Thyroid gland (tissue), 4 donors: ENCODE data around the gene SH3GLB1. TPM values are rescaled to one million over a fixed set of nuclear protein-coding genes. Genes with fewer than 3 reads are reported as not detected.

Experiments used
- DNase-seq, 2 donors: peaks; one replicate each; pipeline ENCODE4 v3.0.0-alpha.2; 2019
- H3K27ac ChIP-seq, 3 donors: fragments of 200-600 bp; sonication (generic); 1 replicate in 2 of 3; 2 replicates in 1 of 3; pipeline ENCODE4 v1.5.1; 2016 to 2019; ENCODE audit warnings: mild to moderate bottlenecking in 1 of 3, moderate library complexity in 1 of 3
- H3K27me3 ChIP-seq: fragments of 200-600 bp; sonication (generic); one replicate; pipeline ENCODE4 v1.5.1; 2019
- H3K36me3 ChIP-seq, 2 donors: fragments of 200-600 bp; sonication (generic); one replicate each; pipeline ENCODE4 v1.5.1; 2016 to 2019
- H3K4me1 ChIP-seq, 2 donors: fragments of 200-600 bp; sonication (generic); one replicate each; pipeline ENCODE4 v1.5.1; 2017 to 2019
- H3K4me3 ChIP-seq, 3 donors: fragments of 200-600 bp; sonication (generic); replicated peaks in 1 of 3; 1 replicate in 2 of 3; 2 replicates in 1 of 3; pipeline ENCODE4 v1.5.1; 2016; ENCODE audit warnings: mild to moderate bottlenecking in 1 of 3
- H3K9me3 ChIP-seq: fragments of 200-600 bp; sonication (generic); one replicate; pipeline ENCODE4 v1.5.1; 2017
- CTCF ChIP-seq, 6 experiments: fragments of 200-600 bp in 3 of 6; fragments of 450-650 bp in 3 of 6; sonication (generic) in 3 of 6; IDR thresholded peaks; one replicate each; pipeline ENCODE4 v1.5.1; 2016 to 2019; ENCODE audit warnings: antibody characterized with exemption in 6 of 6, mild to moderate bottlenecking in 2 of 6, inconsistent platforms in 1 of 6, moderate library complexity in 1 of 6
- POLR2A ChIP-seq, 2 donors: fragments of 450-650 bp; IDR thresholded peaks; one replicate each; pipeline ENCODE4 v1.6.1; 2017; ENCODE audit warnings: antibody characterized with exemption in 2 of 2, mild to moderate bottlenecking in 2 of 2, moderate library complexity in 1 of 2
- WGBS, 2 donors: methylation state at CpG; one replicate each; pipeline ENCODE4 v1.1.5; 2017; 5-methylcytosine and 5-hydroxymethylcytosine counted together
- intact Hi-C: fragments of 100-400 bp; cut with DNase I; formaldehyde crosslinking; loops from one replicate; pipeline ENCODE4 v1.15.1; 2023
- total RNA-seq, 4 donors: library from RNA; depleted of rRNA; stranded (reverse); fragments of >200 nt; gene quantifications; one replicate each; pipeline ENCODE4 v1.2.3, GENCODE V29; 2016

The SH3GLB1 gene
- total RNA-seq, 4 donors from 2014 or later = 45.1 to 75.6 (median 58.1) TPM

GRCh38 chr1:86775395-86775794, 71.0 kb downstream of the SH3GLB1 start:
- no peaks in the 10 kb centered on the region for H3K27me3 ChIP-seq
- DNase-seq = no peak
- no peak overlapping the region for H3K27ac ChIP-seq
- H3K4me3 ChIP-seq = no peak overlapping the region
- H3K9me3 ChIP-seq = no peaks in the 10 kb centered on the region
- TF ChIP-seq CTCF (IDR thresholded peaks at IDR 0.05) (no peak), POLR2A (IDR thresholded peaks at IDR 0.05) (no peak)
- H3K36me3 ChIP-seq = no peaks in the 10 kb centered on the region
- 44 to 68% methylated on average over 1 of the region's 1 CpG for WGBS, 2 donors
- intact Hi-C loops = no loop called here
- H3K4me1 ChIP-seq = peaks cover 0 to 3% of the 10 kb centered on the region in 2 donors

- Histone ChIP-seq H3K27ac (no peak overlapping the region), H3K27me3 (no peaks in the 10 kb centered on the region), H3K9me3 (no peaks in the 10 kb centered on the region), H3K36me3 (no peaks in the 10 kb centered on the region), H3K4me3 (no peak overlapping the region), H3K4me1 (peaks cover 0 to 3% of the 10 kb centered on the region in 2 donors)
- DNase-seq = no peak
- TF ChIP-seq CTCF (IDR thresholded peaks at IDR 0.05) = no peak
- TF ChIP-seq POLR2A (IDR thresholded peaks at IDR 0.05) = no peak
- 94 to 95% methylated on average over 2 of the region's 2 CpGs for WGBS, 2 donors
- intact Hi-C loops = no loop called here
These were observed 71.7 kb downstream of the SH3GLB1 start for GRCh38 chr1:86776108-86776507.

GRCh38 chr1:86778569-86779239, 74.3 kb downstream of the SH3GLB1 start:
- 86 to 93% methylated on average over 2 of the region's 2 CpGs for WGBS, 2 donors
- no peak overlapping the region for H3K4me3 ChIP-seq
- no peak overlapping the region for H3K27ac ChIP-seq
- intact Hi-C loops = no loop called here
- DNase-seq = no peak
- H3K9me3 ChIP-seq = no peaks in the 10 kb centered on the region
- H3K4me1 ChIP-seq = peaks cover 0 to 3% of the 10 kb centered on the region in 2 donors
- no peaks in the 10 kb centered on the region for H3K36me3 ChIP-seq
- no peaks in the 10 kb centered on the region for H3K27me3 ChIP-seq
- TF ChIP-seq CTCF (IDR thresholded peaks at IDR 0.05) (no peak), POLR2A (IDR thresholded peaks at IDR 0.05) (no peak)

GRCh38 chr1:86779308-86780191, 75.2 kb downstream of the SH3GLB1 start:
- 58 to 60% methylated on average over 8 of the region's 8 CpGs for WGBS, 2 donors
- no peaks in the 10 kb centered on the region for H3K4me1 ChIP-seq
- no peaks in the 10 kb centered on the region for H3K27me3 ChIP-seq
- no peak overlapping the region for H3K27ac ChIP-seq
- H3K4me3 ChIP-seq = no peak overlapping the region
- peak in 1 of 2 donors; percentile 10 for DNase-seq
- H3K36me3 ChIP-seq = no peaks in the 10 kb centered on the region
- intact Hi-C loops = no loop called here
- H3K9me3 ChIP-seq = no peaks in the 10 kb centered on the region
- TF ChIP-seq POLR2A (IDR thresholded peaks at IDR 0.05) = no peak
- no peak for TF ChIP-seq CTCF (IDR thresholded peaks at IDR 0.05)

GRCh38 chr1:86782482-86782881, 78.1 kb downstream of the SH3GLB1 start:
- Histone ChIP-seq H3K9me3 (no peaks in the 10 kb centered on the region), H3K4me3 (no peak overlapping the region), H3K27me3 (no peaks in the 10 kb centered on the region), H3K36me3 (no peaks in the 10 kb centered on the region), H3K4me1 (no peaks in the 10 kb centered on the region), H3K27ac (no peak overlapping the region)
- intact Hi-C loops = no loop called here
- TF ChIP-seq POLR2A (IDR thresholded peaks at IDR 0.05) = no peak
- no peak for TF ChIP-seq CTCF (IDR thresholded peaks at IDR 0.05)
- no peak for DNase-seq
